Stimulated activated CD4-positive, alpha-beta T cell treated with anti-CD3 and anti-CD28 coated beads, Interleukin-15, amount 100 ng/mL, for 1 hour (primary cell): ENCODE data around the gene CLRN1.
A peak's percentile ranks its signal among the peaks of the same experiment; 100 is the strongest.

Source experiments
- DNase-seq, 2 donors: peaks; one replicate each; pipeline ENCODE4 v3.0.0-alpha.2; 2020; ENCODE audit warnings: low read depth in 1 of 2, low spot score in 1 of 2

Gene CLRN1

DNA sequence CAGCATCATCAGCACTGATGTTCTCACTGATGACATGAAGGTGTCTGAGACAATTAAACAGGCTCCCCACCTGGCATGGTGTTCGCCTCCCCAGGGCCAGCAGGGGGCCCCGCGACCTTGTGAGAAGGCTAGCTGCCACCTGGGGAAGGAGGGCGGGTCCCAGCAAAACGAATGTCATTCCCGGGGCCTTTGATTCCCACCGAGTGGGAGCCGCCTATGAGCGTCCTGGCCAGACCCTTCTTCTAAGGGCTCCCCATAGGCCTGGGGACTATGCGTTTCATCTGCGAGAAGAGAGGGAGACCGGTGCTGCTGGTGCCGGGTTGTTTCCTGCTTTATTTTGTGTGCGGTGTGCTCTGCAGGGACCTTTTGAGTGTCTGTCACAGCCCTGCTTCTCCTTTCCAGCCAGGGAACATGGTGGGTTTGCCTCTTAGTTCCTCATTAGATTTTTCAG is 46.8 kb downstream of the CLRN1 start:
- DNase-seq: peak in 1 of 2 donors; percentile 30

DNA sequence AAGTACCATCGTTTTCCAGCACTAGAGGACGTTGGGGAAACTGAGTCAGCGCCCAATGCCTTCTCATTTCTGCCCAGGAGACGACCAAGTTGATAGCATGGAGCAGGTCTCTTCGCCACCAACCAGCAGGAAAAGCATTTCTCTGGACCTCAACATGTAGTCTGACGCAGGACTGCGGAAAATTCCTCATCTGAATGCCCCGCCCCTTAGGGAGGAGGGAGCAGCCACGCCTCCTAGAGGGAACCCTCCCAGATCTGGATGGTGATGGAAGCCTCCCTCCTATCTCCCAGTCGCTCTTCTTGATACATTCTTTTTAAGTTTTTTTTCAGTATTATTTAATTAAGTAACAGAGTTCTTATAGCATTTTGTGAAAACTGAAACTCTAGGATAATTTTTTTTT is 49.9 kb downstream of the CLRN1 start:
- no peak for DNase-seq

DNA sequence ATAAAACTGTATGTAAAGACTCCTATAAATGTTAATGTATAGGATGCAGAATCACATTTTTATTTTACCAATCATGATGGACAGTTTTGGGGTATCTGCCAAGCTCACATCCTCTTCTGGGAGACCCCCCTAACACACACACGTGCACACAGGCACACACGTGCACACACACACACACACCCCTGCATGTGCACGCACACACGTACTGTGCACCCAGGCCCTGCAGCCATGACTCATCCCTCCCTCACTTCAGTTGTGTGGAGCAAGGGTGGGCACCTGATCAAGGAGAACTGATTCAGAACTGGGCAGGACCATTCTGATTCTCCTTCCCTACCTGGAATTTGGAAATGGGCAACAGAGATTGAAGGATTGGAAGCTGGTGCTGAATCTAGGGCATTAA is 51.3 kb downstream of the CLRN1 start:
- no peak for DNase-seq

DNA sequence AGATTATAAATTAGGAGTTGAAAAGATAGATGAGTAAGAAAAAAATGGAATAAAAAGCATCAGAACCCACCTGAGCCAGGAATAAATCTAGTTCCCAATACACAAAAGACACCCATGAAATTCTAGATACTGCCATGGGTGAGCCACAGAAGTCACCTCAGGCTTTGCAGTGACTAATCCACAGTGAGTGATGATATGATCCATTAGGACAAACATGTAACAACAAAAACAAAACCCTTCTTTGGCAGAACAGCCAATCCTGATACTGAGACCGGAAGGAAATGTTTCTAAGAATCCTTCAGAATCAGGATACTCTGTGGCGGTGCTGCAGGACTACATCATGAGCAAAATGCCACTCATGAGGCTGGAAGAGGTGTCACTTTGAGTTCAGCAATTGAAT is 52.3 kb downstream of the CLRN1 start:
- no peak for DNase-seq

DNA sequence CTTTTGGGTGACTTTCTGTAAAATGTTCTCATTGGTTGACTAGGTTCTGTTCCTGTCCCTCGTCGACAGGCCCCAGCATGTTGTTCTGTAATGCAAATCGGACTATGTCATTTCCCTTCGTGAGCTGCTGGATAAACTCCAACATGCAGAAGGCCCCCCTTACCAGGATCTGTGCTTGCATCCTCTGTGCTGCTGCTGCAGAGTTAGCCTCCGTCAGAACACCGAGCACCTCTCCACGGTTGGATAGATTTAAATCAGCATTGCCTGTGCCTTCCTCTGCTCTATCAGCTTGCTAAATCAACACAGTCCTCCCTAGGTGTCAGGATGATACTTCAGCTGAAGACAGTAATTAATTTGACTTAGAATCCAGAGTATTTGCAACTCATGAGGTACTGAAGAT is 54.6 kb downstream of the CLRN1 start:
- no peak for DNase-seq

DNA sequence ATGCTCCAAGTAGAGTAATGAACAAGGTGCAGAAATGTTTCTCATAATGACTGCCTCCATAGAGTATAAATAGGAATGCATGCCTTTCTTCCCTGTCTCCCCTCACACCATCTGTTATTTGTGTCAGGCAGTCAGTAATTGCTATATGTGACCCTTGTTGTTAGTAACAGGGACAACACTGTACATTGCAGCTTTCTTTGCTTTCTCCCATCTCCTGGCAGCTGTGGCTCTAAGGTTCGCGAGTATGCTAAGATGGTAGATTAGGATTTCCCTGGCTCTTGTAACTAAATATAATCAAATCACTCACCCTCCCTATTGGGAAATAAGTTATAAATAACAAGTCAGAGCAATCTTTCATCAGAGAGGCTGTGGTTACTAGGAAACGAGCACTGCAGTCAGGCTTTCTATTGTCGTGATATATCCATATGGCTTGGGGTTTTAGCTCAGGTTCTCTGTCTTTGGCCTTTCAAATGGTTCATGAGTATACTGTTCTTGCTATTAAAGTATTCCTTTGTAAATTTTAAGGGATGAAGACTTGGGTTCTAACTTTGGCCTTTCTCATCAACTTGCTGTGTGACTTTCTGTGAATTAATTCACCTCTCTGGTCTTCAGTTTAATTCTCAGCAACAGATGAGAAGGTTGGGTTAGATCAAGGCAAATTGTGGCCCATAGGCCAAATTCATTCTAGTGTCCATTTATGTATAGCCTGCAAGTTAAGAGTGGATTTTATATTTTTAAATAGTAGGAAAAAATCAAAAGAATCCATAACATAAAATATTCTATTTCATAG is 59.2 kb downstream of the CLRN1 start:
- no peak for DNase-seq

DNA sequence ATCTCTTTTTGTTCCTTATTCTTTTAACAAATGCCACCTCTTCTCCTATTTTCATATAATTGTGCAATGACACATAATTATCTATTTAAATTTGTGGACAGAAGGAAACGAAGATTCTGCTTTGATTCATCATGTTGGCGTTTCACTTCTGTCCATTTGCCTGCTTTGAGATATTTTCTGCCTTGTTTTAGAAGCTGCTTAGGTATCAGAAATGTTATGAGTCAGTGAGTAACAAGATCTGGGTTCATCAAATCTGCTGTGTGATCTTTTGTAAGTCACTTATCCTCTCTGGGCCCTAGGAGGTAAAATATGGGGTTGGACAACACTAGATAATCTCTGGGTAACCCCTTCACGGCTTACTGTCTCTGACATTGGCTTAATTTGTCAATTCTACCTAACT is 60.0 kb downstream of the CLRN1 start:
- no peak for DNase-seq

DNA sequence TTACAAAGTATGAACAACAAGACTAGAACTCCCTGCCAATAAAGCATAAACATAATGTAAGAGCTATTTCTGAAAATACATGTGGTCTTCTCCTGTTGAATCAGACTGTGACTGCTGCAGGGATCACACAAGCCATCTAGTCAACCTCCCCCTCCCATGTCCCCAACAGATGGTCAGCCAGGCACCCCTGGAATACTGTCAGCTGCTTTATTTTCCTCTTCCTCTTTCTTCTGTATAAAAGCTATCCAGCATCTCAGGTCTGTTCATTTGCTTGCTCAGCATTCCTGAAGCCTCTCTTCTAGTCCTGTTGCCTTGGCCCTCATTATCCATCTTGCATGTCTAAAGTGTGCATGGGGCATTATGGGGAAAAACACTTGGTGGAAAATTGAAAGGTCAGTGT is 60.8 kb downstream of the CLRN1 start:
- no peak for DNase-seq

DNA sequence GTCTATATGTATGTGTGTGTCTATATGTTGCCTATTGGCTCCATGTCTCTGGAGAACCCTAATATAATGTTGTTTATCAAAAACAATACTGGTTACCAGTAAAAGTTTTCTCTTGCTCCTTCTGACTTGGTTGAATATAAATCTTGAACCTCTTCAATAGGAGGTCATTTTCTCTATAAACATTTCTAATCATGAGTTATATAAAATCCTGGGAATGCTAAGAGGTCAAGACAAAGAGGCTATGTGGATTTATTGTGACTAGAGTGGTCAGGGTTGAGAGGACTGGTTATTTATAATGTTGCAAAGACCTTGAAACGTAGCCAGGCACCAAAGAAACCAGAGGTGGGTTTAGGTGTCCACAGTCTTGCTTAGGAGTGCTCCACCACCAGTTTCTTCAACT is 66.1 kb downstream of the CLRN1 start:
- DNase-seq: no peak

DNA sequence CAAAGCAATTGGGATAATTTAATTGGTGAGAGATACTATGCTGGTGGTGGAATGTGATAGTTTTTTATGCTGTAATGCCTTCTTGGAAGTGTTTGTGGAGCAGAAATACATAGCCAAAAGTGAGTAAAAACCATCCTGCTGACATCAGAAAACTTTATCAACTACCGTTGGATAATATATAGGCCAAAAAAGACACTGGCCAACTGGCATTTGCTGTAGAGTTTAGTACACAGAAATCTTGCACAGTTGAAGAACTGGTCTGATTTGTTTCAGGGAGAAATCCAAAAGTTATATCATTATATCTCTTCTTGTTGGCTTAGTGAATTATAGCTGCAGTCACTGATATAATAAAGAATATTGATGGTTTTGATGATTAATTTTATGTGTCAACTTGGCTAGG is 66.8 kb downstream of the CLRN1 start:
- no peak for DNase-seq

DNA sequence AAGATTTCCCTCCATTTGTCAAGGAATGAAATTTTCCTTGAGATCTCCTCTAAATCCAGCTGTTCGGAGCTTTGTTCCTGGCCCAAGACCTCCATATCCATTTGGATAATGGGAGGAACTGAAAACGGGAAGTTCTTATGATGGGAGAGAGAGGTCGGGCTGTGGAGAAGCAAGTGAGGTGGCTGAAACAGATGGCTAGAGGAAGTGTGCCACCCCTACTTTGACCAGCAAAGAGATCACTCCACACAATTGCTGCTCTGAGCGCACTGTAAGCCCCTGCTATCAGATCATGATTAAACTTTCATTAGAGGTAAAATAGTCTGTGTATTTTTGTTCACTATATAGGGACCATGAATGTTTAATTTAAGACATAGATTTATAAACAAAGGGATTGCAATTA is 67.2 kb downstream of the CLRN1 start, which contains the start of gene MINDY4B:
TSS of gene MINDY4B (minus strand) at position 101 of the 400 bp plus-strand sequence. CDS start at position 101, 0 bp downstream.
- DNase-seq: no peak

DNA sequence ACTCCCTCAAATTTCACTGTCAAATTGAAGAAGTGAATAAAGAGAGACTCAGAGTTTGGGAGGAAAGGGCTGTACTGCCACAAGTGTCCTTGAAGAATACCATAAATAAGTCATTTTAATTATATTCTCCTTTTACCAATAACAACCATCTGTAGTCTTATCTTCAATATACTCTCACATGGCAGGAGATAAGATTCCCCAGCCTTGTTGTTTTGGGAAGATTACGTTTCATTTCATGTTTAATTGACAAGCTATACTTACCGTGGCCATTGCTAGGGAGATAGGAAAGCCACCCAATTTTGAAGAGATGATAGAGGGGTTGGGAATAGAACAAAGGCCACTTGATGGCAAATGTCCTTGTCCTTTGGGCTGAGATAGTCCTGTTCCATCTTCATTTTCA is 69.5 kb downstream of the CLRN1 start:
- DNase-seq: no peak

DNA sequence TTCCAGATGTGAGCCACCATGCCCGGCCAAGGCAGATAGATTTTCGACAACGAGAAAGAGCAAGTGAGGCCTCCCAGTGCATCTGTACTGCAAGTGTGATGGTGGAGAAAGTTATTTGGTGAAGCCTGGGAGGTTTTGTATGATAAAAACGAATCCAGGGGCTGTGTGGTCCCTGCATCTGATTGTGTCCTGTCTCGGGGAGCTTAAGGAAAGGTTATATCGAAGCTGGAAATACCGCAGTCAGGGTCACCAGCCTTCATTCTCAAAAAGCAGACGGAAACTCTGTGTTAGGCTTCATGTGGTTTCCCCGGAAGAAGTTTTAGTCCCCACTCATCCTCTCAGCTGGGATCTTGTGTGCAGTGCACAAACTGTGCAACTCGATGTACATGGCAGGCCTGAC is 70.7 kb downstream of the CLRN1 start:
- DNase-seq: no peak

DNA sequence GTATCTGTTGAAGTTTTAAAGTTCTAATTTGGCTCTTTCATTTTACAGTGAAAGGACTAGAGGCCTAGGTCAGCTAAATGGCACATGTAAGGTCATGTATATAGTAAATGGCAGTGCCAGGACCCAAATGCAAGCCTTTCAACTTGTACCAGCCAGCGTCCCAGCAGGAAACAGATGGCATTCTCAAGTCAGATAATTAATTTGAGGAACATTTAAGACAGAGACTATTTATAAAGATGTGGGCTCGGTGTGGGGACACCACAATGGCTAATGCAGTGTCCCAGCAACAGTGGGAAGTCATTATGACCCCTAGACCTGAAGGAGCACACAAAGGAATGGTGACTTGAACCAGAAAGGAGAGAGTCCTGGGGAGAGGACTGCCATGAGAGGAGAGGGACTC is 73.4 kb downstream of the CLRN1 start:
- no peak for DNase-seq

DNA sequence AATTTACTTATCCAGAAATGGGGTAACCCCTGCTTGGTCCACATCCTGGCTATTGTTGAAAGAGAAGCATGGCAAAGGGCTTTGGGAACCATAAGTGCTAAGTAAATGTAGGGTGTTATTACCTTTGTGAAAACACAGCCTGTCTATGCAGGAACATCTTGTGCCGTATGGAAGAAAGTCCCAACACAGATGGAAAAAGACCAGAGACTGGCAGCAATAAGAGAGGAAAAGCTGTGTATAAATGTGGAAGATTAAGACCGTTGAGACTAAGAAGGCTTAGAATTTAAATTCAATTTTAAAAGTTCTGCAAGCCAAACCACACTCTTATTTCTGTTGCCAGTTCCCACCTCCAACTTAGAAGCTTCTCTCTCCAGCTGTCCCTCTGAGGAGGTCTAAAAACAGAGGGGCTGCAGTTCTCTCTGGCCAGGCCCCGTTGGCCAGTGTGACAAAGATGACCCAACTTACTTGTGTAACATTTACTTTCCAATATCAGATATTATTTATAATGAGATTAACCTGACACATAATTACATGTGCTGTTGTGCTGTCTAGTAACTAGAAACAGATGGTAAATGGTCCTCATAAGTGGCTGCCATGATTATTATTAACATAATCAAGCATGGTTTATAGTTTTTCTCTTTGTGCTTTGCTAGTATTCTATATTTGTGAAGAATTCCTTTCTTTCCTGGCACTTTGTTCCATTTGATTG is 74.3 kb downstream of the CLRN1 start:
- DNase-seq: no peak

DNA sequence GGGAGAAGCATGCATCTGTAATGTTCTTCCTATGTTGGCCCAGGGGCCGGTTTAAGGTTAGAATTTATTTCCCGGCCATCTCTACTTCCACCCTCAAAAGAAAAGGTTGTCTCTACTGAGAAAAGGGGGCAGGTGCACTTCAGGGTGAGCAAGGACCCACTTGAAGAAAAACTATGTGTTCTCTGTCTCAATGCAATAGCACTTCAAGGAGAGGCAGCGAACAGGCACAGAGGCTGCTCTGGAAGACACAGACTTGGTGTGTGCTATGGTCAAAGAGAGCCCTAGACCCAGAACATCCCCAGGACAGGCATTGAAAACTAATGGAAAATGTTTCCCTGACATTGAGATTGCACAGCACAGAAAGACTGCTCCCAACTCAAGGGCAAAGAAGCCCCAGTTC is 74.9 kb downstream of the CLRN1 start:
- DNase-seq: no peak

DNA sequence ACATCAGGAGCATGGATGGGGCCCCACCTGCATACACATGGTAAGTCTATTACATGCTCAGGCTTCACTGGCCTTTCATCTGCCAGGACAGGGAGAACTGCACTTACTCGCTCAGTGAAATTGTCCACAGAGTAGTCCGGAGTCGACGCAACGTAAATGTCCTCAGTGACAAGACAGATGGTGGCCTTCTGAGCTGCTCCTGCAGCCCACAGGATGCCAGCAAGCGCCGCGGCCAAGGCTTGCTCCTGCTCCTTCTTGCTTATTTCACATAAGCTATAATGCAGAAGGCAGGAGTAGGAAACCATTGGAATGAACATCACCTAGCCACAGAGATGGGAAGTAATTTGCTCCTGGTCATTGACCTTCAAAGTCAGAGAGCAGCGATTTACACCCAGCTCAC is 81.7 kb downstream of the CLRN1 start:
- no peak for DNase-seq

DNA sequence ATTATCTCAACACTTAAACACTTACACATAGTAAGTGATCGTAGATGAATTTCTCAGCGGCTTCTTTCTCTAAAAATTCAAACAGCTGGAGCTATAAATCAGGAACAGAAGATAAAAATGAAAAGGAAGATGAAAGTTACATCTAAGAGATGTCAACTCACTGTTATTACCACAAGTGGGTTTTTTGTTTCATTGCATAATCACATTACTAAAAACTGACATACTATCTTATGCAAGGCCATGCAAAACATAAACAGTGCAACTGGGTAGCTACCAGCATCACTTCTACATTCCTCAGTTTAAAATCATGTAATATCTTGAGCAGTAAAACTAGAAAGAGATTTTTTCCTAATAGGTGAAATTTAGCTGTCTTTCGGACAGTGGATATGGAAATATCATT is 82.2 kb downstream of the CLRN1 start:
- no peak for DNase-seq

DNA sequence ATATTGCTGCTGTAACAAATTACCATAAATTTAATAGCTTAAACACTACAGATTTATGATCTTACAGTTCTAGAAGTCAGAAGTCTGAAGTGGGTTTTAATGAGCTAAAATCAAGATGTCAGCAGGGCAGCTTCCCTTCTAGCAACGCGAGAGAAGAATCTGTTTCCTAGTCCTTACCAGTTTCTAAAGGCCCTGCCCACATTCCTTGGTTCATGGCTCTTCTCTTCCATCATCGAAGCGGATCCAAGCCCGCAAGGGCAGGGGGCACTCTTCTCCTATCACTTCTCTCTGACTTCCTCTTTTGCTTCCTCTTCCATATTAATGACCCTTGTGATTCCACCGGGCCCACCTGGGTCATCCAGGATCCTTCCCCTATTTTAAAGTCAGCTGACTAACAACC is 83.4 kb downstream of the CLRN1 start:
- DNase-seq: no peak

DNA sequence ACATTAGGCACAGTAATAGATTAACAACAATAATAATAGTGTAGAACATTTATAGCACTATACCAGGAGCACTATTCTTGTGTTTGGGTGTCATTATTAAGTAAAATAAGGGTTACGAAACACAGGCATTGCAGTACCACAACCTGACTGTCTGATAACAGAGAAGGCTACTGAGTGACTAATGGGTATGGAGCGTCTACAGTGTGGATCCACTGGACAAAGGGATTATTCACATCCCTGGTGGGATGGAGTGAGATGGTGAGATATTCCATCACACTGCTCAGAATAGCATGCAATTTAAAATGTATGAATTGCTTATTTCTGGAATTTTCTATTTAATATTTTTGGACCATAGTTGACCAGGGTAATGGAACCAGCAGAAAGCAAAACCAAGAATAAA is 85.5 kb downstream of the CLRN1 start:
- DNase-seq: no peak

DNA sequence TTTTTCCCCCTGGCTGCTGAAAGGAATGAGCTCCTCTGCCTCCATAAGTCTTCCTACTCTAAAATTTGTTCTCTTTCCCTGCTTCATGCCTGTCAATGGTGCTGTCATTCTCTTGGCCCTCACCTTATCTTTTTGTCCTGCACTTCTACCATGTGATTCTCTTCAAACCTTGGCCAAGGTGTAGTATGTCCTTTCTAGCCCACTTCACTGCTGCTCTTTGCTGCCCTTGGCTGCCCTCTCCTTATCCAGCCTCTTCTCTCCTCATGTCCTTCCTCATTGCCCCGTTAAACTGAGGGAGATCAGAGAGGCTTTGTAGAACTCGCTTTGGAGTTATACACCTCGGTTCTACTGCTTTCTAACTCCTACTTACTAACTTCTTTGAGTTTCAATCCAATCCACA is 87.0 kb downstream of the CLRN1 start:
- no peak for DNase-seq

DNA sequence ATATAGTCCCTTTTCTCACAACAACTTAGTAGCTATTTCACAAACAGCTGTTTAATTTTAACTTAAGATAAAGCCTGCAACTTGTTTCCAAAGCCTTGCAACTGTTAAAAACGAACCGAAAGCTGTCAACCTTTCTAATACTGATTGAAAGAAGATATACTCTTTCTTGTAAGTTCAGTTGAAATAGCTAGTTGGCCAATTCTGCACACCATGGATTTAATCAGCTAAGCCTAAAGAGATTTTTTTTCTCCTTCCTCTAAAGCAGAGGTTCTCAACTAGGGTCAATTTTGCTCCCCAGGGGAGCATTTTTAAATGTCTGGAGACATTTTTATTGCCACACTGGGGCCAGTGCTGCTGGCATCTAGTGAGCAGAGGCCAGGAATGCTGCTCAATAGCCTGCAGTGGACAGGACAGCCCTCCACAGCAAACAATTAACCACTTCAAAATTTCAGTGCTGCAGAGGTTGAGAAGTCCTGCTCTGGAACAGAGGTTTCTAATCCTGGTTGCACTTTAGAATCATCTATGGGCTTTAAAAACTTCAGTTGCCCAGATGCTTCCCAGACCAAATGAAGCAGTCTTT is 93.4 kb downstream of the CLRN1 start:
- no peak for DNase-seq
